DOHH2 (cell line): ENCODE measurements around the gene SALL4.

Source experiments
- H3F3A ChIP-seq: fragments of 200-600 bp; sonication (generic), shearing (Covaris generic); 2 replicates; pipeline ENCODE4 v1.6.0; 2016; ENCODE audit warnings: antibody characterized with exemption, mild to moderate bottlenecking; ENCODE audit not compliant: control insufficient read depth, insufficient read depth
- H3K27ac ChIP-seq: fragments of 200-600 bp; sonication (generic); 2 replicates; pipeline ENCODE4 v1.5.1; 2014; ENCODE audit warnings: low read depth, mild to moderate bottlenecking, low read length, moderate library complexity
- H3K27me3 ChIP-seq: fragments of 200-600 bp; sonication (generic); 2 replicates; pipeline ENCODE4 v1.6.1; 2014; ENCODE audit warnings: mild to moderate bottlenecking, low read length, mixed read lengths; ENCODE audit not compliant: control insufficient read depth
- H3K36me3 ChIP-seq: fragments of 200-600 bp; sonication (generic); 2 replicates; pipeline ENCODE4 v1.6.1; 2014; ENCODE audit warnings: mild to moderate bottlenecking, low read length, moderate library complexity, mixed read lengths; ENCODE audit not compliant: control insufficient read depth
- H3K4me1 ChIP-seq: fragments of 200-600 bp; sonication (generic); 2 replicates; pipeline ENCODE4 v1.6.1; 2014; ENCODE audit warnings: mild to moderate bottlenecking, low read length, mixed read lengths; ENCODE audit not compliant: control insufficient read depth
- H3K4me2 ChIP-seq: fragments of 200-600 bp; sonication (generic); 2 replicates; pipeline ENCODE4 v1.6.0; 2014; ENCODE audit warnings: mild to moderate bottlenecking, low read length, moderate library complexity
- H3K4me3 ChIP-seq: fragments of 200-600 bp; sonication (generic); 2 replicates; pipeline ENCODE4 v1.5.1; 2014; ENCODE audit warnings: mild to moderate bottlenecking, low read length, mixed read lengths
- H3K79me2 ChIP-seq: fragments of 200-600 bp; sonication (generic); 2 replicates; pipeline ENCODE4 v1.6.1; 2014; ENCODE audit warnings: mild to moderate bottlenecking, low read length, mixed read lengths; ENCODE audit not compliant: control insufficient read depth
- H3K9me2 ChIP-seq: fragments of 200-600 bp; sonication (generic); replicated peaks from 2 replicates; pipeline ENCODE4 v1.6.1; 2014; ENCODE audit warnings: mild to moderate bottlenecking, low read length, mixed read lengths; ENCODE audit not compliant: control insufficient read depth
- H3K9me3 ChIP-seq: fragments of 200-600 bp; sonication (generic); 2 replicates; pipeline ENCODE4 v1.6.1; 2014; ENCODE audit warnings: antibody characterized with exemption, low read length, mixed read lengths; ENCODE audit not compliant: control insufficient read depth, insufficient read depth
- H4K20me1 ChIP-seq: fragments of 200-600 bp; sonication (generic); 2 replicates; pipeline ENCODE4 v1.6.0; 2014; ENCODE audit warnings: low read depth, mild to moderate bottlenecking, antibody characterized with exemption, low read length, moderate library complexity; ENCODE audit not compliant: control insufficient read depth, insufficient read depth
- EZH2phosphoT487 ChIP-seq: fragments of 200-600 bp; sonication (generic); IDR thresholded peaks from 2 replicates; pipeline ENCODE4 v1.6.1; 2017; ENCODE audit warnings: borderline replicate concordance, mild to moderate bottlenecking, antibody characterized with exemption, low read length, moderate library complexity, mixed read lengths
- TF ChIP-seq, protein P1 (sequence below): fragments of 200-600 bp; sonication (generic); IDR thresholded peaks from one replicate; pipeline ENCODE4 v1.5.1; 2014; ENCODE audit warnings: antibody characterized with exemption, mild to moderate bottlenecking, low read depth, low read length; ENCODE audit not compliant: poor library complexity, severe bottlenecking

The SALL4 gene

DNA sequence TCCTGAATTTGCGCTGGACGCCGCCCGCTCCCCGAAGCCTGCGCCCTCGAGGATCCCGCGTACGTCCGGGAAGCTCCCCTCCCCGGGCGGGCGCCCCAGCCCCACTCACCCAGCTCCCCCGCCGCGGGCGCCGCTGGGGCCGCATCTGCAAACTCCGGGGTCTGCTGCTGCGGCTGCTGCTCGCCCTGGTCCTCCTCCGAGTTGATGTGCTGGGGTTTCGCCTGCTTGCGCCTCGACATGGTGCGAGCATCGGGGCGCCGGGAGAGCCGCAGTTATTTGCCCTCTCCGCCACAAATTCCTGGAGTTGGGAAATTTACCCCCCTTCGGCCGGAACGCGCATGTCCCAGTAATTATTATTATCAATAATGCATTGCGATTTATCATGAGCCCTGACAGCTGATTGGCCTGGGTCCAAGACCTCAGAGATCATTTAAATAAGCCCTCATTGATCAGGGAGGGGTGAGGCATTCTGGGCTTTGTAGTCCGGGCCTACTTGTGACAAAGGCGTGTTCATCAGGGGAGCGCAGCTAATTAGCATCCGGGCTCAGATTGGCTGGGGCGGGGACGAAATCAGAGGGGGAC lies at the start of gene SALL4:
Gene SALL4, minus strand, starts transcription at position 352 of the 582 bp plus-strand sequence. Its CDS starts 113 bp downstream, at position 239.
- no peak within 1 kb of the TSS for H3K4me2 ChIP-seq

DNA sequence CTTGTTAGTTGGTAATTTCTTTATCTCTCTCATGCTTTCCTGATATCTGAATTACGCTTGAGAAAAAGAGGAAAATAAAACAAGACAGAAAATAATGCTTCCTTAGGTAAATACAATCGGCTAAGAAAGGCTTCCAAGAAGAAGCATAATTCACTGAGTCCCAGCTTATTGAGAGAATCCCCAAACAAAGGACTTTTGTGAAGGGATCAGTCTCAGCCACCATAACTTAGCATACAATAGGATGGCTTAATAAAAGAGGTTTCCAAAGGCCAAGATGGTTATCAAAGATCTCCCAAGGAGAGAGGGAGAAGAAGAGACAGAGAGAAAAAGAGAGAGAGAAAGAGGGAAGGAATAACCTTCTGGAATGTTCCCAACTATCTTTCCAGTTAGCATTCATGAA lies 46.0 kb upstream of the SALL4 start:
- Histone ChIP-seq H4K20me1 (no peaks in the 10 kb centered on the region), H3K79me2 (no peaks in the 10 kb centered on the region), H3K4me3 (no peak overlapping the region), H3K36me3 (no peaks in the 10 kb centered on the region), H3K9me3 (no peaks in the 10 kb centered on the region), H3F3A (no peaks in the 10 kb centered on the region), H3K4me1 (no peaks in the 10 kb centered on the region), H3K27me3 (no peaks in the 10 kb centered on the region), H3K27ac (no peak overlapping the region), H3K9me2 (no peaks in the 10 kb centered on the region), H3K4me2 (no peak overlapping the region)
- TF ChIP-seq, protein P1, sequence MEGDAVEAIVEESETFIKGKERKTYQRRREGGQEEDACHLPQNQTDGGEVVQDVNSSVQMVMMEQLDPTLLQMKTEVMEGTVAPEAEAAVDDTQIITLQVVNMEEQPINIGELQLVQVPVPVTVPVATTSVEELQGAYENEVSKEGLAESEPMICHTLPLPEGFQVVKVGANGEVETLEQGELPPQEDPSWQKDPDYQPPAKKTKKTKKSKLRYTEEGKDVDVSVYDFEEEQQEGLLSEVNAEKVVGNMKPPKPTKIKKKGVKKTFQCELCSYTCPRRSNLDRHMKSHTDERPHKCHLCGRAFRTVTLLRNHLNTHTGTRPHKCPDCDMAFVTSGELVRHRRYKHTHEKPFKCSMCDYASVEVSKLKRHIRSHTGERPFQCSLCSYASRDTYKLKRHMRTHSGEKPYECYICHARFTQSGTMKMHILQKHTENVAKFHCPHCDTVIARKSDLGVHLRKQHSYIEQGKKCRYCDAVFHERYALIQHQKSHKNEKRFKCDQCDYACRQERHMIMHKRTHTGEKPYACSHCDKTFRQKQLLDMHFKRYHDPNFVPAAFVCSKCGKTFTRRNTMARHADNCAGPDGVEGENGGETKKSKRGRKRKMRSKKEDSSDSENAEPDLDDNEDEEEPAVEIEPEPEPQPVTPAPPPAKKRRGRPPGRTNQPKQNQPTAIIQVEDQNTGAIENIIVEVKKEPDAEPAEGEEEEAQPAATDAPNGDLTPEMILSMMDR: no peak
- no peak for TF ChIP-seq EZH2phosphoT487

More for the DNA sequence above, at the start of gene SALL4:
- H3K27ac ChIP-seq: no peak within 1 kb of the TSS
- peaks cover 17% of the 10 kb centered on the region for H3K27me3 ChIP-seq
- H3K4me3 ChIP-seq: no peak within 1 kb of the TSS
- H3F3A ChIP-seq: no peaks in the 10 kb centered on the region
- no peaks in the 10 kb centered on the region for H3K36me3 ChIP-seq
- no peaks in the 10 kb centered on the region for H3K9me3 ChIP-seq
- H4K20me1 ChIP-seq: no peaks in the 10 kb centered on the region
- H3K4me1 ChIP-seq: 0 out of 2 replicates have a peak, but pooled peaks cover 2% of the 10 kb centered on the region
- H3K9me2 ChIP-seq: no peaks in the 10 kb centered on the region
- TF ChIP-seq, protein P1: no peak
- TF ChIP-seq EZH2phosphoT487: no peak
- H3K79me2 ChIP-seq: no peaks in the 10 kb centered on the region

DNA sequence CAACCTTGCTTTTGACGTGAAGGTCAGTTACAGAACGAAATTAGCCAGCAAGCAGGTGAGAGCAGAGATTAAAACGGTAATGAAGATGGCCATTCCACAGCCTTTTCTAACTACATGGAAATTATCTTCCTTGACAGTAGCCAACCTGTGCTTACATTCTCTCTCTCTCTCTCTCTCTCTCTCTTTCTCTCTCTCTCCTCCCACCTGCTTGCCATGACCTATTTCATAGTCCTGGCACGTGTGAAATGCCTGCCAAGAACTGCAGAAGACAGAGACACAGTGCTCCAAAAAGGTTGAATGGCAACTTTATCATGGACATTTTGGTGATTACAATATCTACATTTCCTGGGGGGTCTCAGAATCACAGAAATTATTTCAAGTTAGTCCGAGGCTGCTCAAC lies 38.5 kb upstream of the SALL4 start:
- H3K27me3 ChIP-seq: no peaks in the 10 kb centered on the region
- no peaks in the 10 kb centered on the region for H3K9me2 ChIP-seq
- no peaks in the 10 kb centered on the region for H3K79me2 ChIP-seq
- H3K4me2 ChIP-seq: no peak overlapping the region
- no peaks in the 10 kb centered on the region for H3K4me1 ChIP-seq
- H3K27ac ChIP-seq: no peak overlapping the region
- H3F3A ChIP-seq: no peaks in the 10 kb centered on the region
- TF ChIP-seq EZH2phosphoT487: no peak
- TF ChIP-seq, protein P1: no peak
- no peak overlapping the region for H3K4me3 ChIP-seq
- no peaks in the 10 kb centered on the region for H3K9me3 ChIP-seq
- no peaks in the 10 kb centered on the region for H3K36me3 ChIP-seq
- no peaks in the 10 kb centered on the region for H4K20me1 ChIP-seq
